NCI-H1105 (cell line): ENCODE results near the gene PRRX2.
"Not testable (repeated sequence)": the region's sequence is repeated elsewhere in the genome, so short reads cannot be mapped to it uniquely, and the experiment has no call there.

Experiments used
- DNase-seq: peaks from one replicate; lab custom pipeline; 2025; lab: John Stamatoyannopoulos, UW

PRRX2 gene

GRCh38 chr9:129760784-129761183, 95.3 kb downstream of the PRRX2 start:
- DNase-seq: not testable (repeated sequence)

- no peak for DNase-seq
Measured at GRCh38 chr9:129761293-129761900, 96.0 kb downstream of the PRRX2 start.

GRCh38 chr9:129761901-129762369, 96.5 kb downstream of the PRRX2 start:
- no peak for DNase-seq

GRCh38 chr9:129762370-129762984, 97.0 kb downstream of the PRRX2 start:
- not testable (repeated sequence) for DNase-seq

- DNase-seq: no peak
Measured at GRCh38 chr9:129762985-129763926, 97.8 kb downstream of the PRRX2 start.

- DNase-seq: no peak
Measured at GRCh38 chr9:129765764-129766317, 100.4 kb downstream of the PRRX2 start.

GRCh38 chr9:129768486-129768885, 103.0 kb downstream of the PRRX2 start:
- no peak for DNase-seq

GRCh38 chr9:129769669-129770068, 104.2 kb downstream of the PRRX2 start:
- DNase-seq: no peak

- no peak for DNase-seq
Measured at GRCh38 chr9:129770741-129771140, 105.3 kb downstream of the PRRX2 start.
